Measurements from ENCODE around the gene RFC1. TPM values are rescaled to one million over a fixed set of nuclear protein-coding genes. Genes with fewer than 3 reads are reported as not detected.

RFC1 gene
- total RNA-seq, 1 donor from 2014 or later = 123 TPM

- H3K79me2 ChIP-seq (ENCODE audit: low read depth) = no peaks in the 10 kb centered on the region
- Mint-ChIP-seq H3K27me3 (ENCODE audit: insufficient read depth, low read depth) (no peaks in the 10 kb centered on the region), H3K36me3 (peaks cover 15% of the 10 kb centered on the region), H3K9me3 (no peaks in the 10 kb centered on the region), H3K27ac (no peak overlapping the region), H3K4me1 (no peaks in the 10 kb centered on the region), H3K4me3 (no peak overlapping the region)
- no peak for DNase-seq (ENCODE audit: low spot score)
- no peaks in the 10 kb centered on the region for H3K9me3 ChIP-seq (ENCODE audit: low read depth)
- H3K4me2 ChIP-seq = no peak overlapping the region
- H3K36me3 ChIP-seq = peaks cover 20% of the 10 kb centered on the region
- H3K9ac ChIP-seq = no peak overlapping the region
- H2AFZ ChIP-seq (replicated peaks) = no peak overlapping the region
- no peaks in the 10 kb centered on the region for H3K27me3 ChIP-seq
- H3F3A ChIP-seq (ENCODE audit: low read depth) = no peaks in the 10 kb centered on the region
- TF ChIP-seq CTCF (IDR thresholded peaks at IDR 0.05) (no peak), EZH2phosphoT487 (IDR thresholded peaks at IDR 0.05) (no peak), EZH2 (IDR thresholded peaks at IDR 0.05) (no peak)
- no peak overlapping the region for H3K27ac ChIP-seq
- H3K4me3 ChIP-seq = no peak overlapping the region
- H4K20me1 ChIP-seq (ENCODE audit: low read depth) = no peaks in the 10 kb centered on the region
- H3K4me1 ChIP-seq = no peaks in the 10 kb centered on the region
Observed at GRCh38 chr4:39320381-39321115, 45.6 kb downstream of the RFC1 start.

GRCh38 chr4:39319676-39320075 lies 46.5 kb downstream of the RFC1 start:
- no peaks in the 10 kb centered on the region for H4K20me1 ChIP-seq (ENCODE audit: low read depth)
- no peak overlapping the region for H3K4me3 Mint-ChIP-seq
- no peaks in the 10 kb centered on the region for H3K79me2 ChIP-seq (ENCODE audit: low read depth)
- H2AFZ ChIP-seq (replicated peaks) = no peak overlapping the region
- H3K4me3 ChIP-seq = no peak overlapping the region
- H3F3A ChIP-seq (ENCODE audit: low read depth) = no peaks in the 10 kb centered on the region
- H3K4me2 ChIP-seq = no peak overlapping the region
- H3K9ac ChIP-seq = no peak overlapping the region
- H3K36me3 ChIP-seq = peaks cover 20% of the 10 kb centered on the region
- H3K4me1 Mint-ChIP-seq = no peaks in the 10 kb centered on the region
- TF ChIP-seq CTCF (IDR thresholded peaks at IDR 0.05) = no peak
- TF ChIP-seq EZH2 (IDR thresholded peaks at IDR 0.05) = no peak
- TF ChIP-seq EZH2phosphoT487 (IDR thresholded peaks at IDR 0.05) = no peak
- H3K27me3 Mint-ChIP-seq (ENCODE audit: insufficient read depth, low read depth) = no peaks in the 10 kb centered on the region
- no peaks in the 10 kb centered on the region for H3K4me1 ChIP-seq
- H3K9me3 ChIP-seq (ENCODE audit: low read depth) = no peaks in the 10 kb centered on the region
- H3K27ac ChIP-seq = no peak overlapping the region
- DNase-seq (ENCODE audit: low spot score) = no peak
- no peak overlapping the region for H3K27ac Mint-ChIP-seq
- H3K9me3 Mint-ChIP-seq = no peaks in the 10 kb centered on the region
- no peaks in the 10 kb centered on the region for H3K27me3 ChIP-seq
- H3K36me3 Mint-ChIP-seq = peaks cover 11% of the 10 kb centered on the region

GRCh38 chr4:39312816-39313215 lies 53.3 kb downstream of the RFC1 start:
- Mint-ChIP-seq H3K27ac (no peak overlapping the region), H3K27me3 (ENCODE audit: insufficient read depth, low read depth) (peaks cover 2% of the 10 kb centered on the region), H3K9me3 (no peaks in the 10 kb centered on the region), H3K4me1 (no peaks in the 10 kb centered on the region), H3K4me3 (no peak overlapping the region), H3K36me3 (peaks cover 23% of the 10 kb centered on the region)
- H3K9me3 ChIP-seq (ENCODE audit: low read depth) = no peaks in the 10 kb centered on the region
- H3K79me2 ChIP-seq (ENCODE audit: low read depth) = no peaks in the 10 kb centered on the region
- H3K27me3 ChIP-seq = no peaks in the 10 kb centered on the region
- no peak overlapping the region for H3K4me3 ChIP-seq
- H3K4me1 ChIP-seq = no peaks in the 10 kb centered on the region
- no peak overlapping the region for H3K27ac ChIP-seq
- H3F3A ChIP-seq (ENCODE audit: low read depth) = no peaks in the 10 kb centered on the region
- no peak overlapping the region for H2AFZ ChIP-seq (replicated peaks)
- TF ChIP-seq EZH2 (IDR thresholded peaks at IDR 0.05) (no peak), CTCF (IDR thresholded peaks at IDR 0.05) (no peak), EZH2phosphoT487 (IDR thresholded peaks at IDR 0.05) (no peak)
- no peaks in the 10 kb centered on the region for H4K20me1 ChIP-seq (ENCODE audit: low read depth)
- no peak for DNase-seq (ENCODE audit: low spot score)
- peaks cover 14% of the 10 kb centered on the region for H3K36me3 ChIP-seq
- H3K4me2 ChIP-seq = no peak overlapping the region
- no peak overlapping the region for H3K9ac ChIP-seq
